ENCODE data around the gene ZNF846.

GRCh38 chr19:9785367-9786331 lies 17.1 kb upstream of the ZNF846 start:
- TF ChIP-seq ZNF558 (tag by site-specific recombination; IDR thresholded peaks at IDR 0.05) (no peak), CTCF (tag by site-specific recombination; IDR thresholded peaks at IDR 0.05) (no peak), ATF2 (tag by site-specific recombination; IDR thresholded peaks at IDR 0.05; ENCODE audit: low read depth) (no peak), OVOL3 (tag by site-specific recombination; IDR thresholded peaks at IDR 0.05) (no peak), ZNF704 (tag by site-specific recombination; IDR thresholded peaks at IDR 0.05) (no peak), ZNF274 (IDR thresholded peaks at IDR 0.05; ENCODE audit: low read length) (no peak), ZNF274 (tag by site-specific recombination; IDR thresholded peaks at IDR 0.05; ENCODE audit: borderline replicate concordance) (no peak), ZNF350 (tag by site-specific recombination; IDR thresholded peaks at IDR 0.05) (no peak), ZNF561 (tag by site-specific recombination; IDR thresholded peaks at IDR 0.05; ENCODE audit: borderline replicate concordance) (no peak), ZNF398 (tag by site-specific recombination; IDR thresholded peaks at IDR 0.05) (peak; percentile 74), ZNF768 (tag by site-specific recombination; IDR thresholded peaks at IDR 0.05) (no peak), ZNF391 (tag by site-specific recombination; IDR thresholded peaks at IDR 0.05; ENCODE audit: borderline replicate concordance, low read depth) (no peak), ZNF76 (tag by site-specific recombination; IDR thresholded peaks at IDR 0.05; ENCODE audit: borderline replicate concordance, low read depth) (peak; percentile 49; the same call in 1 of the 2 replicates), ZNF140 (tag by site-specific recombination; IDR thresholded peaks at IDR 0.05) (no peak), TSHZ1 (tag by site-specific recombination; IDR thresholded peaks at IDR 0.05; ENCODE audit: borderline replicate concordance) (no peak)
